HG02870 (cell line): ENCODE data around the gene MYB.
"Not testable (repeated sequence)": the region's sequence is repeated elsewhere in the genome, so short reads cannot be mapped to it uniquely, and the experiment has no call there.

Experiments
- ATAC-seq: cut with Tn5 transposase; IDR thresholded peaks from one replicate; pipeline ENCODE4 v1.9.1; 2021; ENCODE audit warnings: mild to moderate bottlenecking, moderate library complexity; ENCODE audit not compliant: unreplicated experiment

The MYB gene

DNA sequence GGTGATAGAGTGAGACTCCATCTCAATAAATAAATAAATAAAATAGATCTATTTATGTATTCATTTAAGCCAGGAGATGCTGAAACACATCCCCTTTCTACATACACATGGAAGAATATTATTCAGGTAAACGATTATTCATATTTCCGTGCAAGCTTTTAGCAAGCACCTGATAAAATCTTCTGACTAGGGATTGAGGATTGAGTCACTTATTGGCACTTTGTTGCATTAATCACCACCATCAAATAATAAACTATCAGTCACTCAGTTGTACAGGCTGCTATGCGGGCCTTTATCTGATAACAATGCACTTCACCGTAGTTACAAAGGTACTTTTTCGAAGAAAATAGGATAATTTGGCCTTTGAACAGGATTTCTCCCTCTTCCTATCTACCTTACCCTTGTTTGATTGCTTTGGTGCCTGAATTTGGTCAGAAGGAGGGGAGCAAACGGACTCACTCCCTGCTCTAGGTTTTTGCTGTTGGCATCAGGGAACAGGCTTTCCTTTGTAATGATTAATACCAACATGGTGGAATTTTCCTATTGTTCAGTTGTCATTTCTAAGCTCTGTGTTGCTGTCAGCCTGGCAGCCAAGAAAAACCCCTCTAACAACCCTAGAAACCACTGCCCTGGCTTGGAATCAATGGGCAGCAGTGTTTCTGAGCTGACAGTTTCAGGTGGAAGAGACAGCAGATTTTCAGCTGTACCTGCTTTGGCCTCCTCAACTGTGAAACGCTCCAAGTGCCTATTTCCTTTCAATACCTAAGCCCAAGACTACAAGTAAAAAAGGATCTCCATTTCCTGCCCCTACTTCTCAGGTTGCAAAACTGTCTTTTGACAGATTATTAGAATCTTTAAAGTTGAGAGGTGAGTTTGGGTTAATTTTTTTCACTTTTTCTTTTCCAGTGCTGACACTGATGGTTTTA lies 63.0 kb downstream of the MYB start:
- ATAC-seq, result no peak

DNA sequence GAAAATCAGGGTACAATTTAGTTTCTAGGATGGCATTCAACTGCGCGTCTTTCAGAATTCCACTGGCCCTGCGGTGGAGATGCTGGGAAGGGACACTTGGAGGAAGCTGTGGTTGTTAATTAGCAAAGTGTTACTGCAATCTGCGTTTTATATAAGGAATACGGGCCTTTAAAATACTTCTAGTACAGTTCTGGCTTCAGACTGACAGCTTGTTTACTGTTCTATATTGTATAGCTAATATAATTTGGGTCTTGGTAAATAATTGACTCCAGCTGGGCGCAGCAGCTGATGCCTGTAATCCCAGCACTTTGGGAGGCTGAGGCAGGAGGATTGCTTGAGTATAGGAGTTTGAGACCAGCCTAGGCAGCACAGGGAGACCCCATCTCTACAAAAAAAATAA lies 63.7 kb downstream of the MYB start:
- ATAC-seq, result no peak

DNA sequence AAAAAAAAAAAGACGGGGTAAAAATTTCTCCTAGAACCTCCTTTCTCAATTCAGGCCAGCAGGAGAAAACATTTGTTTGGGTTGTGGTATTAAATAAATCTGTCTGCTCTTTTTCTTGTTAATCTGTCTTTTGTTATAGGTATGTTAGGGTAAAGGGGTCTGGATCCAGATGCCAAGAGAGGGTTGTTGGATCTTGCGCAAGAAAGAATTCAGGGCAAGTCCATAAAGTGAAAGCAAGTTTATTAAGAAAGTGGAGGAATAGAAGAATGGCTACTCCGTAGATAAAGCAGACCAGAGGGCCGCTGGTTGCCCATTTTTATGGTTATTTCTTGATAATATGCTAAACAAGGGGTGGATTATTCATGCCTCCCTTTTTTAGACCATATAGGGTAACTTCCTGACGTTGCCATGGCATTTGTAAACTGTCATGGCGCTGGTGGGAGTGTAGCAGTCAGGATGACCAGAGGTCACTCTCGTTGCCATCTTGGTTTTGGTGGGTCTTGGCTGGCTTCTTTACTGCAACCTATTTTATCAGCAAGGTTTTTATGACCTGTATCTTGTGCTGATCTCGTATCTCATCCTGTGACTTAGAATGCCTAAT lies 65.4 kb downstream of the MYB start:
- ATAC-seq, result not testable (repeated sequence)

DNA sequence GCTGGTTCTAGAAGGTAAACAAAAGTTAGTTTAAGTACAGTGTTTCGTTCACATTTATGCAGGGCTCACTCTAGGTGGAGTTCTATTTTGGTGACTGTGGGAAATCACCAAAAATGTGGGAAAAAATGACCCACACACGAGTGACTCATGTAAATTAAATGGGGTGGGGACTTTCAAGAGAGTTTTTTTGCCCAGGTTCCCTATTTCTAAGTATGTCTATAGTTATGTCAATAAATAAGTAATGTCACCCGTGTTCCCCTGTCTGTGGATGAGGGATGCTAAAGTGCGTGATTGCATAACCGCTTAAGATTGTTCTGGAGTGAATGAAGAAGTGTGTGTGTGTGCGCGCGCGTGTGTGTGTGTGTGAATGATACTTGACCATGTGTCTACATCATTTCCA lies 69.1 kb downstream of the MYB start:
- no peak for ATAC-seq

DNA sequence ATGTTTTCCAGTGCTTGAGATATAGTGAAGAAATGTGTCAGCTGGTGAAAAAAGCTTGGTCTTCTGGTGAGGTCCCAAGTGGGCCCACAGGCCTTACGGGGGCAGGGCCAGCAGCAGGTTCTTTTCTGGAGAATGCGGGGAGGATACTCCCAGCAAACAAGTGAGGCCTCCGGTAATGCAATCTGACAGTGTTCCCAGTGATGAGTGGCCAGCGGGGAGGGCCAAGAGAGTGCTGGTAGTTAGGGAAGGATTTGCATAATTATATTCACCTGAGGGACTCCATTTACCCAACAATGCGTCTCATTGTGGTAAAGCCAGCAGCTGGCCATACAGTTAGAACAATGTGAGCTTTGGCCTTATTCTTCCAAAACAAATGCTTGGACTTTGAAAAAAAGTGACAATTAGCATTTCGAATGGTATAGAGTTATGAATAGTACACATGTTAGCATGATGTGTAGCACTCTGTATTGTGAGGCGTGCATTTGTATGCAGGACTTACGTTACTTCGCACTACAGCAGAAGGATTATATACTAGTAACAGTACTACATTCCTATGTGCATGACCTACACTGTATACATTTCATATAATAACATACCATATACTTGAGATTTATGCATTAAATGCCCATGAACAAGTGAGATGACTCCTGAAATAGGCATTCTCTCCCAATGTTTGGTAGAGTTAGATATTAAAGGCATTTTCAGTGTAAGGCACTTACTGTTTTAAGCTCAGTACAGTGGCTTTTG lies 69.8 kb downstream of the MYB start:
- ATAC-seq, result no peak

DNA sequence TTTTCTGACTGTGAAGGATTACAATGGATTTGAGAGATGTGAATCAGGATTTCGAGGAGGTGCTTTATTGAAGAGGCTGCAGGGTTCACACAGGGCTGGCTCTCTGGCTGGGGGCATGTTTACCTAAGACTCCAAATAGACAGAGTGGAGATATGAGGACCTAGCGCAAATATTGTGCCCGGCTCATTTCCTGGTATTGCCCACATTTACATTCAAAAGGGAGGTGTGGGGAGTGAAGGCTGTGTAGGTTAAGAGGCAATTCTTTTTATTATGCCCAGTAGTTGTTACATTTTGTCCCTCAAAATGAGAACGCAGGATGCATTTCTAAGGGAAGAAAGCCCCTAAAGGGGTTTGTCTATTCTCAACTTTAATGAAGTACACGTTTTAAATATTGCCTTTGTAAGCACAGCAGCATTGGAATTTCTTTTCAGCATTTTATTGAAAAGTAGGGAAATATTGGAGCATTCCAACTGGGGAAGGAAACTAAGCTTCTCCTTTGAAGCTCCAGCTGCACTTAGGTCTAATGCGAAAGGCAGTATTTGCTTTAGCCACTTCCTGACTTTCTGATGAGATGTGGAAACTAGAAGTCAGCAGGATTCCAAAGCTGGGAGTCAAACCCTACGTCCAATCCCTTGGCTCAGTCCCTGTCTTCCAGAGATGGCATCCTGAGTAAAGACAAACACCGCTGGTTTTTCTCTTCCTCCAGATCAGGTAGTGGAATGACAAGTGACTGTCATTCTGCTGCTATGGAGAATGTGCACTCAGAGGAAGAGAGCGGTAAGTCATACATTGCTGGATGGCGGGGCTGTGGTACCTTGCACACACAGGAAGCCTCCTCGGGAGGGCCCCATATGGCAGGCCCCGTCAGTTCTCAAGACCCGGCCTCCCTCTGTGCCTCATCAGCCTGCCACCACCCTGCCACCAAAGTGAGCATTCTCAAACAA lies 70.7 kb downstream of the MYB start:
- no peak for ATAC-seq

DNA sequence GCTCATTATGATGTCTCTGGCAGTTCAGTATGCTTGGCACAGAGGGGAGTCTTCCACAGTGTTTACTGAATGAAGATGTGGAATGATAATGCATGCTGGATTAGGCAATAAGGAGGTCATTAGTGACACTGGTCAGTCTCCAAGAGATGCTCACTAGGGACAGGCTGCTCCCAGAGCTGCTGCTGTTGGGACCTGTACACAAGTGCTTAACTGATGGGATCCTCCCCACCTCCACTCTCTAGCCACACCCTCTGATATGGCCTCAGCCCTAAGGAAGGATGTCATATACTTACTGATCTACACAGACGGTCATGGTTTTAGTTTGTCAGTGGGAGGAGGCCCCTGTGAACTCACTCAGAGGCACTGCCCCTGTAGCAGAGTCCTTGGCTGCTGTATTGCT lies 73.4 kb downstream of the MYB start:
- ATAC-seq, result no peak

DNA sequence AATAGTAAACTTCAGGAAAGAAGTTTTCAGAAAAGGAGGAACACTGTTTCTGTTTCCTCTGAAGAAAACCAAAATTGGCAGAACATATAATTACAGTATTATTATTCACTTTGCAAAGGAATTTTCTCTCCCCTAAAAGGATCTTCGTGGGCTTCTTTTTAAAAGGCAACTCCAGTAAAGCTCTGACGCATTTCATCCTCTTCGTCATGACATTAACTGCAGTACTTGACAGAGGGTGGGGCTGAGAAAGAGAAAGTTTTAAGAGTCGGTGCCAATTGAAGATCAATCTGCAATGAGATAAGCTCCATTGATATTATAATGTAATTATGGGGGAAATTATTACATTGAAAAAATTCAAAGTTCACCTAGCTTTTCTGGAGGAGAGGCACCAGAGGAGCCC lies 75.8 kb downstream of the MYB start:
- no peak for ATAC-seq

DNA sequence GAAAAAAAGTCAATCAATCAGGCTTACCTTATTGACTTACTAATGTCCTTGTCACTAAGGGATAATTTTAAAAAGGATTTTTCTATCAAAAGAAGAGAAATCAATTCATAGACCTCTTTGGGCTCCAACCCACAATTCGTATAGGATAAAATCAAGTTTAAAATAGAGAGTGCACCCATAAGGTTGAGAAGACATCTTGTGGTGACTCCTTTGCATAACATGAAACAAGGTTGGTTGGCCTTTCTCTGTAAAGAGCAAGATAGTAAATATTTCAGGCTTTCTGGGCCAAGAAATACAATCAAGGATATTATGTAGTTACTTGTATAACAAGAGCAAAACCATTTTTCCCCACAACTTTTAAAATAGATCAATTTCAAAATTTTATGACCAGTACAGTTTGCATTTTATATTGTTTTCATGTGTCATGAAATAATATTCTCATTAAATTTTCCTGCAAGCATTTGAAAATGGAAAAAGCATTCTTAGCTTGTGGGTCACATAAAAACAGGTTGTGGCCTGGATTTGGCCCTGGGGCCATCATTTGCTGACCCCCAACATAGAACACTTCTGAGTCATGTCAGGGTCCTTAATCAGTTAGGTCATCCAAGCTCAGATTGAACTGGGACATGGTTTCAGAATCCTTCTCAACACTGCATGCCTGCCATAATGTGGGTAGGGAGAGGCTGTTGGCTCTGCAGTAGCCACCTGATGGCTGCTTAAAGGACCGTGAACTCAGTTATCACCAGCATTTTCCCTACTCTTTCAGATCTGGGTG lies 76.7 kb downstream of the MYB start:
- ATAC-seq, result no peak

DNA sequence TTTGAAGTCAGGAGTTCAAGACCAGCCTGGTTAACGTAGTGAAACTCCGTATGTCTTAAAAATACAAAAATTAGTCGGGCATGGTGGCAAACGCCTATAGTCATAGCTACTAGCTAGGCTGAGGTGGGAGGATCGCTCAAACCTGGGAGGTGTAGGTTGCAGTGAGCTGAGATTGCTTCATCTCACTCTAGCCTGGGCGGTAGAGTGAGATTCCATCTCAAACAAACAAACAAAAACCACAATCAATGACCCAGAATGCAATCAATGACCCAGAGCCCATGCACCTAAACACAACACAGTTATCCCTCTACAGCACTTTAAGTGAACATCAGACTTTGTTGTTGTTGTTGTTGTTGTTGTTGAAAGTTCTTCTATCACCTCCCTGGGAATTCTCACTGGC lies 77.9 kb downstream of the MYB start:
- no peak for ATAC-seq

DNA sequence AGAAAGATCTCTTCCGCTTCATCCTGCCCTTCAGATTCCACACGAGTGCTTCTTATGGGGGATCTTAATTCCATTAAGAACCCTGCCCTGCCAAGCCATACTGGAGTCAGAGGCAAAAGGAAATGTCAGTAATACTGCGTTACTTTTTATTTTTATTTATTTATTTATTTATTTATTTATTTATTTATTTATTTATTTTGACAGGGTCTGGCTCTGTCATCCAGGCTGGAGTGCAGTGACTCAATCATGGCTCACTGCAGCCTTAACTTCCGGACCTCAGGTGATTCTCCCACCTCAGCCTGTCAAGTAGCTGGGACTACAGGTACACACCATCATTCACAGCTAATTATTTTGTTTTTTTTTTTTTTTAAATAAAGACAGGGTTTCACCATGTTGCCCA lies 79.5 kb downstream of the MYB start:
- ATAC-seq, result no peak

DNA sequence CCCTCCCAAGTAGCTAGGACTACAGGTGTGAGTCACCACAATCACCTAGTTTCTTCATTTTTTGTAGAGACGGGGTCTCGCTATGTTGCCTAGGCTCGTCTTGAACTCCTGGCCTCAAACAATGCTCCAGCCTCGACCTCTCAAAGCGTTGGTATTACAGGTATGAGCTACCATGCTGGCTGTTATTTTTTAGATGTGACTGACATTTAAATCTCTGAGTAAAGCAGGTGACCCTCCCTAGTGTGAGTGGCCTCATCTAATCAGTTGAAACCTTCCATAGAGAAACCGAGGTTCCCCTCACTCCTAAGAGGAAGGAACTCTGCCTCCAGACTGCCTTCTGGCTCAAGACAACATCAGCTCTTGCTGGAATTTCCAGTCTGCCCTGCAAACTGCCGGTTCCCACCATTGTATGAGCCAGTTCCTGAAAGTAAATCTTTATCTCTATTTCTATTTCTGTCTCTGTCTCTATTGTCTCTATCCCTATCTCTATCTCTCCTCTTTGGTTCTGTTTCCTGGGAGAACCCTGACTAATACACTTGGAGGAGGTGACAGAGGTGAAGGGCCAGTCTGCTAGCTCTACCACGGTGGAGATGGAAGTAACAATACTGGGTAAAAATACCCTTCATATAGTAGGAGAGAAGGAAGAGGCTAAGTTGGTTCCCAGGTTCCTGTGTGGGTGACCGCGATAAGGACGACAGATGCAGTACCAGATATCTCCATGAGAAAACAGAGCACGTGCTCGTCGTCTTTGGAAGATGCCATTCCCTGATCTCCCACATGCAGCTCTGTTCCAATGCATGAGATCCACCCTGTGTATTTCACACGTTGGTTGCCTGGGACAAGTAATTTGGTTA lies 81.0 kb downstream of the MYB start:
- ATAC-seq, result no peak

DNA sequence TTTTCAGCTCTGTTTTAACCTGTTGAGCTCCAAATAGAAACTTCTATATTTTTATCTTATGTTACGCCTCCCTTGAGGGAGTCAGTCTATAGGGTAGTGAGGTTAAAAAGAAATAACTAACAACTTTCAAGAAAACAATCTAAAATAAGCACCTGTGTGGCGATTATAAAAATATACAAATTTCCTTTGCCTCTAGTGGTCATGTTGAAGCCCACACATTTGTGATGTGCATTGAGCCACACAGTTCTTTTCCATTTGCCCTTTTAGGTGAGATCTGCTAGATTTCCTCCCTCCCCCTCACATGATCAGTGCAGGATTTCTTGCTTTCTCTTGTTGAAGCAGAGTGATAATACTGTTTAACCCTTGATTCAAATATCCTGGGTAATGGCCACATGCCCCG lies 84.2 kb downstream of the MYB start:
- no peak for ATAC-seq

DNA sequence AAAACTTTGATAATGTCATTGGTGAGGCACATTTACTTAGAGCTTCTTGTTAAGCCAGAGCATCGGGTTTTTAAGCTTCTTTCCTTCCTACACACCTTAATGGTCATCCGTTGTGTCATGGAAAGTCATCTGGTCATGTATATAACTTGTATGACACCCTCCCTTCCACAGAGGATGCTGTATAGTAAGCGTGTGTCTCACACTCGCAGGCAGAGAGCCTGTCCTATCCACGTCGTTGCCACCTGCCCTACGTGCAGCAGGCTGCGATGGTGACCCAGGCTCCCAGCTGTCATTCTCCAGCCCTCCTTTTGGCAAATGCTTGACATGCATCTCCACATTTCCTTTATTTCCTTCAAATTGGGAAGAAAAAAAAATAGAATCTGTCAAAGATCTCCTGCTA lies 85.6 kb downstream of the MYB start:
- ATAC-seq, result no peak

DNA sequence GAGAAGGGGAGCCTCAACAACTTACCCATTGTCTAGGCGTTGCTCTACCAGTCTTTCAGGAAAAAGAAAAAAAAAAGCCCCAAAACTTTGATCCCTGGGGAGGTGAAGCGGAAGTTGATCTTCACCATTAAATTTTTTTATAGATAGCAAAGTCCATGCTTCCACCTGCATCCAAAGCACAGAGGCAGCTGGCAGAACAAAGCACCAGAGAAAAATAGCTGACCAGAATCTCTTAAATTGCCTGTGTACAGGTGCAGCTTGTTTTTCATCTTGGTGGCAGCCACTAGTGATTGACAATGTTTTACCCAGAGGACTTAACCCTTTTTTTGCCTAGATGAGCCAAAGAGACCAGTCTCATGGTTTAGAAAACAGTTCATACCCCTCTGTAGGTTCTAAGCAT lies 86.0 kb downstream of the MYB start:
- ATAC-seq, result no peak

DNA sequence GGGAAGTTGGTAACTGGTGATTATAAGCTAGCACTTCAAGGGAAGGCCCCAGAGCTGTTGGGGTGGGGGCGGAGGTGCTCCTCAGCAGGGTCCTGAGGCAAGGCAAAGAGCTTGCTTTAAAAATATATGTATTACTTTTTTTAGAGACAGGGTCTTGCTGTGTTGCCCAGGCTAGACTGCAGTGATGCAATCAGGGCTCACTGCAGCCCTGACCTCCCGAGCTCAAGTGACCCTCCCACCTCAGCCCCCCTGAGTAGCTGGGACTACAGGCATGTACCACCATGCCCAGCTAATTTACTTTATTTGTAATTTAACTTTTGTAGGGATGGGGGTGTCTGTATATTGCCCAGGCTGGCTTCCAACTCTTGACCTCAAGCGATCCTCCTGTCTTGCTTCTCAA lies 87.2 kb downstream of the MYB start:
- ATAC-seq, result no peak

DNA sequence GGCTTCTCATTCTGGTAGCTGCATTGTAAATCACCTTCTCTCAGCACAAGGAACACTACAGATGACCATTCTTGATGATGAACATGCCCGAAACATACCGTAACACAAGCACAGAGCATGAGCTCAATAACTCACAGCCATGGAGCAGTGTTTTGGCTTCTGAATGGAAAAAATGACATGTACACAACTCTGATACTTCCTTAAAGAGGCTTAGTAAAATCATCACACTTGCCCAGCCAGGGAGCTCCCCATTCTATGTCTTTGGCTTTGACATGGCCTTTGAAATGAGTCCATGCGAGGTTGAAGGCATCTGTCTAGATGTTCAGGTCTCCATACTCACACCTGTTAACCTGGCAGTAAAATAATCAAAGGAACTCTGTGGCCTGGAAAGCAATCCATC lies 87.6 kb downstream of the MYB start:
- no peak for ATAC-seq
